Glomerular visceral epithelial cell (primary cell): Measurements from ENCODE around the gene CSNK1A1.
"Not testable (repeated sequence)": the region's sequence is repeated elsewhere in the genome, so short reads cannot be mapped to it uniquely, and the experiment has no call there.

Experiments
- DNase-seq: peaks from one replicate; pipeline ENCODE4 v3.0.0-alpha.2; 2016; ENCODE audit errors: extremely low spot score

The CSNK1A1 gene

DNA sequence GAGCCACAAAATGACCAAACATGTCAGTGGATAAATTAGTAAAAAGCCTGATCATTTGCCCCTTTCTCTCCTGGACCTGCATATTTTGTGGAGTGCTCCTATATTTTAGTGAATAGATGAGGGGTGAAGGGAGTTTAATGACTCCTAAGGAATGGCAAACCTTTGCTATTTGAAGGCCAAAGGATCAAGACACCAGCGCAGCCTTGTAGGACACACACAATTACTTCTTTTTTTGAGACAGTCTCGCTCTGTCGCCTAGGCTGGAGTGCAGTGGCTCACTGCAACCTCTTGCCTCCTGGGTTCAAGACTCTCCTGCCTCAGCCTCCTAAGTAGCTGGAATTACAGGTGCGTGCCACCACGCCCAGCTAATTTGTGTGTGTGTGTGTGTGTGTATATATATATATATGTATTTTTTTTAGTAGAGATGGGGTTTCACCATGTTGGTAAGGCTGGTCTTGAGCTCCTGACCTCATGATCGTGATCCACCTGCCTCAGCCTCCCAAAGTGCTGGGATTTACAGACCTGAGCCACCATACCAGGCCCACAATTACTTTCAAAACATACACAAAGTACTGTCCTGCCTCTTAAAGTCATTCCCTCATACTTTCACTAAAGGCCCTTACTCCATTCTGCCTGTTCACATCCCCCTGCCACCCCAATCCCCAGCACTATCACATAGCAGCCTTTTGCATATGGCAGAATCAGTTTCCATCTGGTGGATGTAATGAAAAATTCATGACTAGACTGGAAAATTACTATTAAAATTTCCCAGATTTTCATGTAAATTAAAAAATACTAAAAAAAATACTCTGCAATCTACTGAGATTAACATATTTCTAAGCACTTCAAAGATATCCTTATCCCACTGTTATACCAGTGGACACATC lies 60.4 kb downstream of the CSNK1A1 start:
- DNase-seq = no peak

- no peak for DNase-seq
Measured at GRCh38 chr5:149489605-149490037, 61.6 kb downstream of the CSNK1A1 start.

- no peak for DNase-seq
Measured at GRCh38 chr5:149488645-149489306, 62.5 kb downstream of the CSNK1A1 start.

- no peak for DNase-seq
Measured at GRCh38 chr5:149487672-149488071, 63.6 kb downstream of the CSNK1A1 start.

- peak; percentile 65 for DNase-seq
Measured at GRCh38 chr5:149486726-149487635, 64.3 kb downstream of the CSNK1A1 start.

DNA sequence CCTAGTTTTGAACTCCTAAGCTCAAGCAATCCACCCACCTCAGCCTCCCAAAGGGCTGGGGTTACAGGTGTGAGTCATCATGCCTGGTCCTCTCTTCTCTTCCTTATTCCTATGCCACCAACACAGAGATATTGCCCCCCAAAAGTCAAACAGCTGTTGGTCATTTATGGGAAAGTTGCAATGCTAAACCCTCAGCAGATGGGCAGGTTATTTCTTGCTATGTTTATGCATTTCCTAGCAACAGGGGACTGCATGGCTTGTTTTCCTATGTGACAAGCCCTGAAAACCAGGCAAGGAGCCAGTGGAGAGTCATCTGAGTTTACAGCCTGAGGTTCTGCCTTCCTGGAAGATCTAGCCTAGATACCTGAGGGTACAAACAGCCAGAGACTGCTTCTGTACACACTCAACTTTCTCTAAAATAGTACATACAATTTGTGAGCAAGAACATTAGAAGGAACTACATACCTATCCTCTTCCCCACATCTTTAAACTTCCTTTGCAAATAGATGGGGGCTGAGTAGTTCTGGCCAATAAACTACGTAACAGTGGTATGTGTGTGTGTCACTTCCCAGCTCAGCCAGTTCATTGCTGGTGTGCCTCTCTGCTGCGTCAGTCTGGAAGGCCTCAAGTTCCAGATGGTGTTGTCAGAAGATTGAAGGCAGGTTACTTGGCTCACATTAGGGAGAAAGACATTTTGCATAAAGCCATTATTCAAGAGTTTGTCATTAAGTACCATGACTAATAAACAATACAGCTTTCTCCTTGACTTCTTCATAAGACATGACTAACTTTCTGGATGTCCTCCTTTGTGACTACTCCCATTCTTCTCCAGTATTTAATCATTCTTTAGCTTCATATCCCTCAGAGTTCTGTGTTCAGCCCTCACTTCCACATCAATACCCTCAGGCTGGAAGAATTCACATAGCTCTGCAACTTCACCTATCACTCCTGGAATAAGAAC lies 65.3 kb downstream of the CSNK1A1 start:
- peak; percentile 92 for DNase-seq

DNA sequence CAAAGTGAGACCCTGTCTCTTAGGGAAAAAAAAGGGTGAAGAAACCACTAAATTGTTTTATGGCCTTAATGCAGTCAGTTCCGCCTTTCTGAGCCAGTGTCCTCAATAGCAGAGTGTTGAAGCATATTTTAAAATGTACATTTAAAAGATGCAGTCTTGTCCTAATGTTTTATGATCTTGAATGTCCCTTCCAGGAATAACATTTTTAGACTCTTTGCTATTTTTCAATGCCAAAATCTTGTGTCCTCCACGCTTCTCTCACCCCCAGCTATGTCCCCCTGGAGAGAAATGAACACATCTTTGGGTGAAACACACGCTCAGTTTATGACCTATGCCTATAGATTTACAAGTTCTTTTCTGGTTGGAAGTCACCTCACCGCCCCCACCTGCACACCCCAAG lies 69.8 kb downstream of the CSNK1A1 start:
- DNase-seq = no peak

DNA sequence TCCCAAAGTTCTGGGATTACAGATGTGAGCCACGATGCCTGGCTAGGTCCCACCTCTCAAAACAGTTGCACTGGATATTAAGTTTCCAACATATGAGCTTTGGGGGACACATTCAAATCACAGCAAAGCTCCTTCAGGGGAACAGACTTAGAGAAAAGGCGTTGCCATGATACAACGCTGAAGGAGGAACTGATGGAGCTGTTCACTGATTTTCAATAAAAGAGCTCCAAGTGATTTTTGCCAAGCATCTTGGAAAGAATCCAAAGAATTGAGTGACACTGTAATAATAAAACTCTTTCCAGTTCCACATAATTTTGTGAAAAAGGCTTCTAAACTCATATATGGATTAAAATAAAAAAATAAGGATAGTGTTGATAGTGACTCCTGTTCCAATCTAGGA lies 72.5 kb downstream of the CSNK1A1 start:
- DNase-seq = no peak

- no peak for DNase-seq
Measured at GRCh38 chr5:149475777-149476176, 75.5 kb downstream of the CSNK1A1 start.

GRCh38 chr5:149474198-149474597 lies 77.0 kb downstream of the CSNK1A1 start:
- peak; percentile 53 for DNase-seq

GRCh38 chr5:149473441-149473840 lies 77.8 kb downstream of the CSNK1A1 start:
- DNase-seq = no peak

- DNase-seq = no peak
Measured at GRCh38 chr5:149472399-149472798, 78.8 kb downstream of the CSNK1A1 start.

GRCh38 chr5:149471406-149472183 lies 79.6 kb downstream of the CSNK1A1 start:
- peak; percentile 81 for DNase-seq

GRCh38 chr5:149470942-149471341 lies 80.3 kb downstream of the CSNK1A1 start:
- no peak for DNase-seq

DNA sequence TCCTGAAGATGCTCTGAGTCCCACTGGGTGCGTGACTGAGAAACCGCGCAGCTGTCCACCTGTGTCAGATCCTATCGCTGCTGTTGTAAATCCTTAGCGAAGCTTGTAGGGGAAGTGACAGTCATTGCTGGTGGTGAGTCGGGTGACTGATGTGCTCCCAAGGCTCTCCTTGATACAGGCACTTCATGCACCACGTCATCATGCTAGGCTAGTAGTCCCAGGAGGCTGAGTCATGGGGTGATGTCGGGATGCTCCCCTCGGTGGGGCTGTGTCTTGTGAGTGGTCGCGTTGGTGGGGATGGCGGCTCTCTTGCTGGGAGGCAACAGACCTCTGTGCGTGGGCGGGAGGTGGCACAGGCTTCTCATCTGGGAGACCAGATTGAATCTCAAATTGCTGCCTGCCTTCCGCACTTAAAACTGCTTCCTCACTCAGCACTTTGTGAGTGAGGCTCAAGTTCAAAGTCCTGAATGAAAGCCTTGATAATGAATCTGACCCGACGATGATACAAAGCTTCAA lies 84.7 kb downstream of the CSNK1A1 start:
- peak; percentile 59 for DNase-seq

DNA sequence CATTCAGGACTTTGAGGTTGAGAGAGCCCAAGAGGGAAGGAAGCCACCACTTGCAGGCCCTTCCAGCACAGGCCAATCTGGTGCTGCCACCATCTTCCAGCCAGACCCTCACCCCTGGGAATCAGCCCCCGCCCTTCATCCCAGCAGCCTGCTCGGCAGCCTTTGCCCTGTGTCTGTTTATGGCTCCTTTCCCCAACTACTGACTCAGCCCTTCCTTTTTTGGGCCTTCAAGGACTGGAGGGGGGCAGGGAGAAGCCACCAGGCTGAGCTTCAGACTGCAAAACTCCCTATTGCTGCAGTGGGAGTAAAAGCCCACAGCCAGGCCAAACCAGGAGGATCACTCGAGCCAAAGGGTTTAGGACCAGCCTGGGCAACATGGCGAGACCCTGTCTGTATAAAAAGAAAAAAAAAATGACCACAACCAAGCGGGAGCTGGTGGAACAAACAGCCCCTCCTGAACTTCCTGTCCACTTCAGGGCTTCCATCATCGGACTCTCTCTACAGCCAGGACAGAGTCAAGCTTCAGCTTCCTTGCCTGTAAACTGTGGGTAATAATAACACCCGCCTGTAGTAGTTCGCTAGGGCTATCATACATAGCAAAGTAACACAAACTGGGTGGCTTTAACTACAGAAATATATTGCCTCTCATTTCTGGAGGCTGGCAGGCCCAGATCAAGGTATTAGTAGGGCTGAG lies 86.3 kb downstream of the CSNK1A1 start:
- DNase-seq = no peak

DNA sequence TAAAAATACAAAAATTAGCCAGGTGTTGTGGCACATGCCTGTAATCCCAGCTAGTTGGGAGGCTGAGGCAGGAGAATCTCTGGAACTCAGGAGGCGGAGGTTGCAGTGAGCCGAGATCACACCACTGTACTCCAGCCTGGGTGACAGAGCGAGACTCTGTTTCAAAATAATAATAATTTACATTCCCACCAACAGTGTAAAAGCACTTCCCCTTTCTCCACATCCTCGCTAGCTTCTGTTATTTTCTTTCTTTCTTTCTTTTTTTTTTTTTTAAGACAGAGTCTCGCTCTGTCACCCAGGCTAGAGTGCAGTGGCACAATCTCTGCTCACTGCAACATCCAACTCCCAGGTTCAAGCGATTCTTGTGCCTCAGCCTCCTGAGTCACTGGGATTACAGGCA lies 89.3 kb downstream of the CSNK1A1 start:
- not testable (repeated sequence) for DNase-seq

GRCh38 chr5:149459891-149460290 lies 91.3 kb downstream of the CSNK1A1 start:
- no peak for DNase-seq

DNA sequence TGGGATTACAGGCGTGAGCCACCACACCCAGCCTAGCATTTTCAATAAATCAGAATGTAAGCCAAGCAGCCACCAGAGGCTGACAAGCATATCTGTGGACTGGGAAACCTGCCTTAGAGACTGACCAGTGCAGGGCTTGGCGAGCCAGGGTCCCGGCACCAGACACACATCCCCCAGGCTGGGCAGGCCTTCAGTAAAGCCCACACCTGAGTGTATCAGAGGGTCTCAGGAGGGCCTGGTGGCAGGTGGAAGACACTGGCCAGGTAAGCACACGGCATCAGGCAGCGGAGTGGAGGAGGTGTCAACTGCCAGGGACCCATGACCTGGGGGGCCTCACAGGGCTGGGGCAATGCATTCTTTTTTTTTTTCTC lies 93.9 kb downstream of the CSNK1A1 start:
- DNase-seq = no peak
